GM19324 (cell line): Measurements from ENCODE around the gene AP1M2.
"Not testable (repeated sequence)": the region's sequence is repeated elsewhere in the genome, so short reads cannot be mapped to it uniquely, and the experiment has no call there.

Experiments
- ATAC-seq: cut with Tn5 transposase; IDR thresholded peaks from one replicate; pipeline ENCODE4 v1.9.1; 2021; ENCODE audit warnings: mild to moderate bottlenecking, moderate library complexity; ENCODE audit not compliant: unreplicated experiment, low FRiP score

Gene AP1M2

GRCh38 chr19:10543420-10544241 is 43.5 kb downstream of the AP1M2 start, which contains the start of gene ATG4D:
ATG4D (plus strand) TSS chr19:10543904; CDS start chr19:10544091, 187 bp downstream.
- peak; percentile 78 for ATAC-seq

- ATAC-seq, result no peak
Measured at GRCh38 chr19:10543059-10543419, 44.1 kb downstream of the AP1M2 start.

GRCh38 chr19:10539016-10539415 is 48.1 kb downstream of the AP1M2 start:
- ATAC-seq, result not testable (repeated sequence)

- no peak for ATAC-seq
Measured at GRCh38 chr19:10538204-10538983, 48.7 kb downstream of the AP1M2 start.

- no peak for ATAC-seq
Measured at GRCh38 chr19:10537668-10538067, 49.4 kb downstream of the AP1M2 start.

- no peak for ATAC-seq
Measured at GRCh38 chr19:10535613-10536012, 51.5 kb downstream of the AP1M2 start.

- no peak for ATAC-seq
Measured at GRCh38 chr19:10533646-10534386, 53.3 kb downstream of the AP1M2 start.

GRCh38 chr19:10532457-10532856 is 54.7 kb downstream of the AP1M2 start:
- no peak for ATAC-seq

GRCh38 chr19:10526887-10527286 is 60.2 kb downstream of the AP1M2 start:
- ATAC-seq, result not testable (repeated sequence)

GRCh38 chr19:10525636-10526035 is 61.5 kb downstream of the AP1M2 start:
- ATAC-seq, result no peak

GRCh38 chr19:10523135-10523636 is 63.9 kb downstream of the AP1M2 start:
- no peak for ATAC-seq
